Lower leg skin (tissue), 3 donors: ENCODE data around the gene EIF4G2.

Experiments used
- POLR2A ChIP-seq, 2 donors: fragments of 450-650 bp; IDR thresholded peaks; one replicate each; pipeline ENCODE4 v1.6.1; 2016 to 2017; ENCODE audit warnings: antibody characterized with exemption in 2 of 2, mild to moderate bottlenecking in 1 of 2, moderate library complexity in 1 of 2
- TF ChIP-seq, protein P1 (sequence below), 3 donors: fragments of 450-650 bp; IDR thresholded peaks; one replicate each; pipeline ENCODE4 v1.5.1; 2016; ENCODE audit warnings: antibody characterized with exemption in 3 of 3, mild to moderate bottlenecking in 3 of 3, moderate library complexity in 2 of 3

DNA sequence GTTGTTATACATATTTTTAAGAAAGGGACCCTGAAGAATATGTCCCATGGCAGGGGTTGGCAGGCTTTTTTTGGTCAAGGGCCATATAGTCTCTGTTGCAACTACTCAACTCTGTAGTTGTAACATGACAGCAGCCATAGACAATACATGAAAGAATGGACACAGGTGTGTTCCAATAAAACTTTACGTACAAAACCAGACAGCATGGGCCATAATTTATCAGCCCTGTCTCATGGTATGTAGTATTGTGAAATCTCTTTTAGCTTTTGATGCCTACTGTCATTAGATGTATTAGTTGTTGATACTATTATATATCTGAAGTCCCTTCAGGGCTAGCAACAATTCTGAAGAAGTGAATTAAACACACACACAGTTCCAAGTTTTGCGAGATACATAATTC is 46.6 kb upstream of the EIF4G2 start:
- TF ChIP-seq, protein P1, sequence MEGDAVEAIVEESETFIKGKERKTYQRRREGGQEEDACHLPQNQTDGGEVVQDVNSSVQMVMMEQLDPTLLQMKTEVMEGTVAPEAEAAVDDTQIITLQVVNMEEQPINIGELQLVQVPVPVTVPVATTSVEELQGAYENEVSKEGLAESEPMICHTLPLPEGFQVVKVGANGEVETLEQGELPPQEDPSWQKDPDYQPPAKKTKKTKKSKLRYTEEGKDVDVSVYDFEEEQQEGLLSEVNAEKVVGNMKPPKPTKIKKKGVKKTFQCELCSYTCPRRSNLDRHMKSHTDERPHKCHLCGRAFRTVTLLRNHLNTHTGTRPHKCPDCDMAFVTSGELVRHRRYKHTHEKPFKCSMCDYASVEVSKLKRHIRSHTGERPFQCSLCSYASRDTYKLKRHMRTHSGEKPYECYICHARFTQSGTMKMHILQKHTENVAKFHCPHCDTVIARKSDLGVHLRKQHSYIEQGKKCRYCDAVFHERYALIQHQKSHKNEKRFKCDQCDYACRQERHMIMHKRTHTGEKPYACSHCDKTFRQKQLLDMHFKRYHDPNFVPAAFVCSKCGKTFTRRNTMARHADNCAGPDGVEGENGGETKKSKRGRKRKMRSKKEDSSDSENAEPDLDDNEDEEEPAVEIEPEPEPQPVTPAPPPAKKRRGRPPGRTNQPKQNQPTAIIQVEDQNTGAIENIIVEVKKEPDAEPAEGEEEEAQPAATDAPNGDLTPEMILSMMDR (IDR thresholded peaks at IDR 0.05): no peak
- no peak for TF ChIP-seq POLR2A (IDR thresholded peaks at IDR 0.05)
